CD14-positive monocyte (primary cell): ENCODE data around the gene EFCAB8. TPM values are rescaled to one million over a fixed set of nuclear protein-coding genes. Genes with fewer than 3 reads are reported as not detected.

Source experiments
- DNase-seq, 3 donors: peaks; one replicate each; pipeline ENCODE4 v3.0.0-alpha.2; 2011 to 2022
- H2AFZ ChIP-seq: 2 replicates; pipeline ENCODE4 v1.6.0; 2012; ENCODE audit warnings: mild to moderate bottlenecking, low read depth, low read length, inconsistent platforms; ENCODE audit not compliant: insufficient read depth, poor library complexity, severe bottlenecking
- H3K27ac ChIP-seq, 2 donors: 1 replicate in 1 of 2; 2 replicates in 1 of 2; pipeline ENCODE4 v1.5.1; 2012 to 2013; ENCODE audit warnings: low read length in 2 of 2, control low read depth in 1 of 2, inconsistent platforms in 1 of 2, low read depth in 1 of 2, mild to moderate bottlenecking in 1 of 2
- H3K27me3 ChIP-seq, 2 donors: one replicate each; pipeline versions ENCODE4 v1.6.0 to v1.6.1; 2011 to 2013; ENCODE audit warnings: low read length in 2 of 2; ENCODE audit not compliant: control insufficient read depth in 2 of 2, insufficient read depth in 2 of 2
- H3K36me3 ChIP-seq, 2 donors: replicated peaks in 1 of 2; 1 replicate in 1 of 2; 2 replicates in 1 of 2; pipeline versions ENCODE4 v1.5.1 to v1.6.1; 2012 to 2013; ENCODE audit warnings: low read length in 2 of 2, control low read depth in 1 of 2, inconsistent platforms in 1 of 2, mild to moderate bottlenecking in 1 of 2; ENCODE audit not compliant: insufficient read depth in 2 of 2, control insufficient read depth in 1 of 2
- H3K4me1 ChIP-seq, 2 donors: 1 replicate in 1 of 2; 2 replicates in 1 of 2; pipeline versions ENCODE4 v1.5.1 to v1.6.1; 2012 to 2013; ENCODE audit warnings: low read length in 2 of 2, control low read depth in 1 of 2, inconsistent platforms in 1 of 2, mild to moderate bottlenecking in 1 of 2, moderate library complexity in 1 of 2; ENCODE audit not compliant: insufficient read depth in 2 of 2, control insufficient read depth in 1 of 2
- H3K4me2 ChIP-seq: replicated peaks from 2 replicates; pipeline ENCODE3; 2012; ENCODE audit warnings: low read length, moderate library complexity, mild to moderate bottlenecking; ENCODE audit not compliant: poor library complexity, severe bottlenecking; ENCODE audit errors: extremely low read depth
- H3K4me3 ChIP-seq, 3 experiments: fragments of 200-600 bp in 1 of 3; sonication (generic) in 1 of 3; replicated peaks in 1 of 3; 1 replicate in 2 of 3; 2 replicates in 1 of 3; pipeline ENCODE4 v1.5.1; 2011 to 2013; ENCODE audit warnings: low read length in 3 of 3, mild to moderate bottlenecking in 3 of 3, control low read depth in 2 of 3, low read depth in 2 of 3, inconsistent platforms in 1 of 3, moderate library complexity in 1 of 3
- H3K79me2 ChIP-seq: 2 replicates; pipeline ENCODE4 v1.6.0; 2012; ENCODE audit warnings: mild to moderate bottlenecking, control low read depth, inconsistent platforms, low read length, moderate library complexity; ENCODE audit not compliant: insufficient read depth
- H3K9ac ChIP-seq: 2 replicates; pipeline ENCODE4 v1.6.0; 2017; ENCODE audit warnings: low read length, mild to moderate bottlenecking; ENCODE audit not compliant: insufficient read depth, poor library complexity, severe bottlenecking
- H3K9me3 ChIP-seq, 2 donors: replicated peaks in 1 of 2; 1 replicate in 1 of 2; 2 replicates in 1 of 2; pipeline versions ENCODE4 v1.5.1 to v1.6.1; 2012 to 2013; ENCODE audit warnings: low read length in 2 of 2, control low read depth in 1 of 2; ENCODE audit not compliant: control insufficient read depth in 1 of 2, insufficient read depth in 1 of 2
- H4K20me1 ChIP-seq: 2 replicates; pipeline ENCODE4 v1.6.0; 2012; ENCODE audit warnings: mild to moderate bottlenecking, low read length, control low read depth, moderate library complexity; ENCODE audit not compliant: insufficient read depth
- H3K27ac Mint-ChIP-seq, 7 donors: one replicate each; pipeline ENCODE4 v1.8.0; 2020; ENCODE audit warnings: mild to moderate bottlenecking in 7 of 7, mixed read lengths in 7 of 7, moderate library complexity in 6 of 7, inconsistent platforms in 2 of 7
- H3K27me3 Mint-ChIP-seq, 3 donors: one replicate each; pipeline ENCODE4 v1.8.0; 2021 to 2022; ENCODE audit warnings: low read depth in 3 of 3, mild to moderate bottlenecking in 3 of 3, mixed read lengths in 3 of 3, moderate library complexity in 3 of 3, inconsistent platforms in 1 of 3
- H3K36me3 Mint-ChIP-seq, 2 donors: one replicate each; pipeline ENCODE4 v1.8.0; 2020; ENCODE audit warnings: mixed read lengths in 2 of 2, inconsistent platforms in 1 of 2, mild to moderate bottlenecking in 1 of 2
- H3K4me1 Mint-ChIP-seq: one replicate; pipeline ENCODE4 v1.8.0; 2020; ENCODE audit warnings: mild to moderate bottlenecking, mixed read lengths
- H3K4me3 Mint-ChIP-seq, 2 donors: one replicate each; pipeline ENCODE4 v1.8.0; 2020; ENCODE audit warnings: mild to moderate bottlenecking in 2 of 2, mixed read lengths in 2 of 2, moderate library complexity in 1 of 2
- H3K9me3 Mint-ChIP-seq, 7 donors: one replicate each; pipeline ENCODE4 v1.8.0; 2020 to 2022; ENCODE audit warnings: mixed read lengths in 7 of 7, mild to moderate bottlenecking in 6 of 7, moderate library complexity in 6 of 7, inconsistent platforms in 2 of 7
- WGBS: methylation state at CpG from one replicate; pipeline ENCODE4 v1.1.5; 2013; ENCODE audit warnings: missing lambda C conversion rate; ENCODE audit not compliant: insufficient coverage; 5-methylcytosine and 5-hydroxymethylcytosine counted together
- intact Hi-C, 2 donors: fragments of 100-400 bp; cut with micrococcal nuclease; formaldehyde crosslinking; loops; one replicate each; pipeline versions ENCODE4 v1.15.0 to v1.15.1; 2023
- polyA plus RNA-seq, 3 donors: library from polyadenylated mRNA; depleted of rRNA in 1 of 3; unstranded in 2 of 3; stranded (reverse) in 1 of 3; fragments of 300-500 nt in 2 of 3; fragments of >200 nt in 1 of 3; fragmentation: Illumina TruSeq in 2 of 3; gene quantifications; 1 replicate in 2 of 3; 2 replicates in 1 of 3; pipeline ENCODE4 v1.2.3, GENCODE V29; 2012 to 2021
- TF ChIP-seq, protein P1 (sequence below): fragments of 200-600 bp; IDR thresholded peaks from one replicate; pipeline ENCODE4 v1.8.0; 2022; ENCODE audit warnings: antibody characterized with exemption, mild to moderate bottlenecking

The EFCAB8 gene
- polyA plus RNA-seq, 3 donors = 0.45 TPM; not detected in 2

DNA sequence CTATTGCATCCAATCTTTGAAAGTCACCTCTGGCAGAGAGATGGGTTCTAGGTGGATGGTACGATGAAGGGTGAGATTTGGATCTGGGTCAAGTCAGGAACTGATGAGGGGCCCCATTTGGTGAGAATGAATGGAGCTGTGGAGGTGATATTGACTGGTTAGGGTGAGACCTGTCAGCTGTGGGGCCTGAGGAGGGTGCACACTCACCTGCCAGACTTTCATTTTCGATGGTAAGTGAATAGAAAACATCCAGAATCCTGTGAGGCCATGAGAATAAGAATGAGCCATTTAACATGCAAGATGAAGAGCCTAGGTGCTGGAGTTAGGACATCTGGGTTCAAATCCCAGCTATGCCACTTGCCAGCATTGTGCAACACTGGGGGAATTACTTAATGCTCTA, 138.7 kb downstream of the EFCAB8 start:
- H3K79me2 ChIP-seq = no peaks in the 10 kb centered on the region
- TF ChIP-seq, protein P1, sequence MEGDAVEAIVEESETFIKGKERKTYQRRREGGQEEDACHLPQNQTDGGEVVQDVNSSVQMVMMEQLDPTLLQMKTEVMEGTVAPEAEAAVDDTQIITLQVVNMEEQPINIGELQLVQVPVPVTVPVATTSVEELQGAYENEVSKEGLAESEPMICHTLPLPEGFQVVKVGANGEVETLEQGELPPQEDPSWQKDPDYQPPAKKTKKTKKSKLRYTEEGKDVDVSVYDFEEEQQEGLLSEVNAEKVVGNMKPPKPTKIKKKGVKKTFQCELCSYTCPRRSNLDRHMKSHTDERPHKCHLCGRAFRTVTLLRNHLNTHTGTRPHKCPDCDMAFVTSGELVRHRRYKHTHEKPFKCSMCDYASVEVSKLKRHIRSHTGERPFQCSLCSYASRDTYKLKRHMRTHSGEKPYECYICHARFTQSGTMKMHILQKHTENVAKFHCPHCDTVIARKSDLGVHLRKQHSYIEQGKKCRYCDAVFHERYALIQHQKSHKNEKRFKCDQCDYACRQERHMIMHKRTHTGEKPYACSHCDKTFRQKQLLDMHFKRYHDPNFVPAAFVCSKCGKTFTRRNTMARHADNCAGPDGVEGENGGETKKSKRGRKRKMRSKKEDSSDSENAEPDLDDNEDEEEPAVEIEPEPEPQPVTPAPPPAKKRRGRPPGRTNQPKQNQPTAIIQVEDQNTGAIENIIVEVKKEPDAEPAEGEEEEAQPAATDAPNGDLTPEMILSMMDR = no peak
- no peaks in the 10 kb centered on the region for H3K36me3 ChIP-seq
- Mint-ChIP-seq H3K27me3 (no peaks in the 10 kb centered on the region), H3K4me3 (no peak overlapping the region), H3K9me3 (peaks cover 0 to 9% (median 0%) of the 10 kb centered on the region in 7 donors), H3K4me1 (peaks cover 12% of the 10 kb centered on the region), H3K27ac (no peak overlapping the region), H3K36me3 (no peaks in the 10 kb centered on the region)
- no peaks in the 10 kb centered on the region for H3K27me3 ChIP-seq
- H4K20me1 ChIP-seq = no peaks in the 10 kb centered on the region
- H3K4me2 ChIP-seq = no peak overlapping the region
- no peak overlapping the region for H3K4me3 ChIP-seq
- WGBS = 88% methylated on average over 2 of the region's 2 CpGs
- peaks cover 0 to 2% of the 10 kb centered on the region in 2 donors for H3K9me3 ChIP-seq
- no peak overlapping the region for H2AFZ ChIP-seq
- no peak overlapping the region for H3K9ac ChIP-seq
- intact Hi-C loops = no loop called here
- no peak overlapping the region for H3K27ac ChIP-seq
- peaks cover 6% of the 10 kb centered on the region in 2 donors for H3K4me1 ChIP-seq
- no peak for DNase-seq

DNA sequence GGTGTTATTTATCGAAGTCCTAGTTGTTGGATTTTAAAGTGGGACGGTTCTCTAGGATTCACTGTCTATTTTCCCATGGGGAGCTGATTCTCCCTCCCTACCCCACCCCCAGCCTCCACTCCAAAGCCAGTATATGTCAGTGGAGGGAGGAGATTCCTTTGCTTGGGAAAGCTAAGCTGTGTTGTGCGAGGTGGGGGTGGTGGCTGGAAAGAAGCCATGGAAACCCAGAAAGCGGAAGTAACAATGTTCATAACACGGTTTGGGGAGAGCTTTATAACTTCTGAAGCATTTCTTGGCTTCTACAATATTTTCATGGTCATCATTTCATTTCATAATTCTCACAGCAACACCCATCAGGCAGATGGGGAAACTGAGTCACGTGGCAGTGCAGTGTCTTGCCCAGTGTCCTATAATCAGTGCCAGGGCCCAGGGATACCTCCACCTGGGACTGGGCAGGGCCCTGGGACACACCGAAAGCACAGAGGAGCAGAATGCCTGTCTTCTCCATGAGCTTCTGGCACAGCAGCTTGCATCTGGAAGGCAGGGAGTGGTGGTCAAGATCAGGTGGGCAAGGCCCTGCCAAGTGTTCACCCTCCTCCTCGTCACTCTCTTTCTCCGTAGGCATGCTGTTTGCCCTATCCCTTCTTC, 141.0 kb downstream of the EFCAB8 start:
- 40% methylated on average over 2 of the region's 9 CpGs for WGBS
- Histone ChIP-seq H3K9me3 (peaks cover 0 to 2% of the 10 kb centered on the region in 2 donors), H3K79me2 (no peaks in the 10 kb centered on the region), H3K4me1 (peaks cover 6% of the 10 kb centered on the region in 2 donors), H3K27me3 (no peaks in the 10 kb centered on the region), H2AFZ (no peak overlapping the region), H3K27ac (no peak overlapping the region), H3K36me3 (no peaks in the 10 kb centered on the region), H3K4me2 (no peak overlapping the region), H3K9ac (no peak overlapping the region), H4K20me1 (no peaks in the 10 kb centered on the region), H3K4me3 (no peak overlapping the region)
- peaks cover 0 to 7% (median under 1%) of the 10 kb centered on the region in 7 donors for H3K9me3 Mint-ChIP-seq
- no peak overlapping the region for H3K4me3 Mint-ChIP-seq
- peak; percentile 9 to 30 (median 20) for DNase-seq
- TF ChIP-seq, protein P1 = no peak
- H3K27ac Mint-ChIP-seq = peak overlapping the region in 1 of 7 donors; percentile 26
- no peaks in the 10 kb centered on the region for H3K36me3 Mint-ChIP-seq
- peaks cover 12% of the 10 kb centered on the region for H3K4me1 Mint-ChIP-seq
- intact Hi-C loops = no loop called here
- H3K27me3 Mint-ChIP-seq = peaks cover 0 to 3% (median under 1%) of the 10 kb centered on the region in 3 donors
